ENCODE results near the gene FAM50B. TPM values are rescaled to one million over a fixed set of nuclear protein-coding genes. Genes with fewer than 3 reads are reported as not detected.

FAM50B gene
- total and polyA plus RNA-seq, 10 of the 15 experiments (the other 5 are each of a cell fraction or from before 2014, with no cell fraction given) = 0.58 to 10.2 (median 5.9) TPM

GRCh38 chr6:3848925-3849605 lies at the start of gene FAM50B (continued):
- TF ChIP-seq SRF (IDR thresholded peaks at IDR 0.05; ENCODE audit: low read depth in 2 of 2, low read length in 2 of 2) (0 out of 4 replicates have a peak, but pooled peaks of 1 of the 2 experiments have one; percentile 5), FOXM1 (IDR thresholded peaks at IDR 0.05; ENCODE audit: low read depth, low read length) (no peak), KLF5 (IDR thresholded peaks at IDR 0.05; ENCODE audit: partially characterized antibody) (no peak), CTCF (IDR thresholded peaks at IDR 0.05 in 2 of 3, conservative IDR thresholded peaks at IDR 0.05 in 1 of 3; ENCODE audit: control insufficient read depth in 2 of 3, extremely low read depth in 1 of 3, insufficient read depth in 1 of 3, low read depth in 3 of 3, low read length in 3 of 3) (peak; percentile 76 to 83 (median 80)), GABPA (IDR thresholded peaks at IDR 0.05; ENCODE audit: low read depth) (peak; percentile 79), CREB1 (IDR thresholded peaks at IDR 0.05; ENCODE audit: low read depth) (0 out of 2 replicates have a peak, but pooled peaks have one; percentile 7), ZNF217 (IDR thresholded peaks at IDR 0.05) (no peak), POLR2AphosphoS5 (IDR thresholded peaks at IDR 0.05; ENCODE audit: low read length) (0 out of 2 replicates have a peak, but pooled peaks have one; percentile 52), MAX (IDR thresholded peaks at IDR 0.05; ENCODE audit: low read depth, low read length) (no peak), IKZF1 (conservative IDR thresholded peaks at IDR 0.05) (peak; percentile 29; the same call in 1 of the 2 replicates), RB1 (IDR thresholded peaks at IDR 0.05; ENCODE audit: borderline replicate concordance) (no peak), REST (IDR thresholded peaks at IDR 0.05; ENCODE audit: low read depth, low read length) (no peak), NR2C2 (IDR thresholded peaks at IDR 0.05; ENCODE audit: borderline replicate concordance, control insufficient read depth, insufficient read length, low read depth) (no peak)

Measured in GM12878 (cell line).